HepG2 (cell line): Measurements from ENCODE around the gene CAPN9. TPM values are rescaled to one million over a fixed set of nuclear protein-coding genes. Genes with fewer than 3 reads are reported as not detected.

ENCODE experiments used
- CSRNP2 ChIP-seq: sonication (generic); formaldehyde crosslinking; conservative IDR thresholded peaks from 2 replicates; pipeline ENCODE4 v1.8.0; 2022; ENCODE audit warnings: low read depth, missing genetic modification reagents
- IRF9 ChIP-seq: sonication (generic); formaldehyde crosslinking; IDR thresholded peaks from 2 replicates; pipeline ENCODE4 v1.8.0; 2022; ENCODE audit warnings: missing genetic modification reagents, mild to moderate bottlenecking, borderline replicate concordance
- KDM6A ChIP-seq: IDR thresholded peaks from 2 replicates; pipeline ENCODE4 v1.6.1; 2016; ENCODE audit warnings: low read depth
- MATR3 ChIP-seq: sonication (generic); formaldehyde crosslinking; IDR thresholded peaks from 2 replicates; pipeline ENCODE4 v1.4.0; 2020; ENCODE audit warnings: missing genetic modification reagents
- MYPOP ChIP-seq: sonication (generic); formaldehyde crosslinking; IDR thresholded peaks from 2 replicates; pipeline ENCODE4 v1.8.1; 2023; ENCODE audit warnings: mild to moderate bottlenecking, moderate library complexity, missing genetic modification reagents
- NAIF1 ChIP-seq: sonication (generic); formaldehyde crosslinking; IDR thresholded peaks from 2 replicates; pipeline ENCODE4 v1.5.0; 2020; ENCODE audit warnings: mild to moderate bottlenecking, missing genetic modification reagents, borderline replicate concordance
- NFKB2 ChIP-seq: sonication (generic); formaldehyde crosslinking; IDR thresholded peaks from 2 replicates; pipeline ENCODE4 v1.4.0; 2020; ENCODE audit warnings: missing genetic modification reagents, borderline replicate concordance
- SCMH1 ChIP-seq: sonication (generic); formaldehyde crosslinking; IDR thresholded peaks from 2 replicates; pipeline ENCODE4 v1.9.0; 2021; ENCODE audit warnings: missing genetic modification reagents, mild to moderate bottlenecking, borderline replicate concordance
- SPEN ChIP-seq: sonication (generic); formaldehyde crosslinking; IDR thresholded peaks from 2 replicates; pipeline ENCODE4 v1.5.1; 2020; ENCODE audit warnings: low read depth, mild to moderate bottlenecking, missing genetic modification reagents
- SRF ChIP-seq: IDR thresholded peaks from 2 replicates; pipeline ENCODE4 v1.6.1; 2011; ENCODE audit warnings: mild to moderate bottlenecking, low read depth, low read length, moderate library complexity
- ZBTB33 ChIP-seq: sonication (generic); formaldehyde crosslinking; IDR thresholded peaks from 2 replicates; pipeline ENCODE4 v1.4.0; 2020; ENCODE audit warnings: missing genetic modification reagents
- ZNF326 ChIP-seq: sonication (generic); formaldehyde crosslinking; IDR thresholded peaks from 2 replicates; pipeline ENCODE4 v1.4.0; 2020; ENCODE audit warnings: missing genetic modification reagents, borderline replicate concordance
- ZNF33A ChIP-seq: sonication (generic); formaldehyde crosslinking; IDR thresholded peaks from 2 replicates; pipeline ENCODE4 v1.5.1; 2020; ENCODE audit warnings: missing genetic modification reagents, mild to moderate bottlenecking, moderate library complexity, borderline replicate concordance
- ZNF557 ChIP-seq: sonication (generic); formaldehyde crosslinking; IDR thresholded peaks from 2 replicates; pipeline ENCODE4 v1.4.0; 2020; ENCODE audit warnings: missing genetic modification reagents
- ZNF850 ChIP-seq: sonication (generic); formaldehyde crosslinking; conservative IDR thresholded peaks from 2 replicates; pipeline ENCODE4 v1.9.0; 2021; ENCODE audit warnings: mild to moderate bottlenecking, missing genetic modification reagents
- ZSCAN21 ChIP-seq: sonication (generic); formaldehyde crosslinking; IDR thresholded peaks from 2 replicates; pipeline ENCODE4 v1.8.0; 2022; ENCODE audit warnings: mild to moderate bottlenecking, missing genetic modification reagents, moderate library complexity, borderline replicate concordance
- polyA plus RNA-seq, 8 experiments: library from polyadenylated mRNA; depleted of rRNA in 3 of 8; stranded (reverse) in 7 of 8; unstranded in 1 of 8; fragments of >200 nt; fragmentation: Illumina TruSeq in 4 of 8; extraction: Trizol in 4 of 8; gene quantifications; 2 replicates each; pipeline versions ENCODE4 v1.2.1 to v1.2.3, GENCODE V29; 2011 to 2016; ENCODE audit warnings: low read depth in 4 of 8, missing spikeins in 1 of 8, mixed read lengths in 1 of 8; ENCODE audit not compliant: insufficient read depth in 1 of 8
- total RNA-seq, 5 experiments: library from RNA; depleted of rRNA; stranded (reverse); fragments of >200 nt; fragmentation: Illumina TruSeq; extraction: Trizol; gene quantifications; 2 replicates each; pipeline ENCODE4 v1.2.3, GENCODE V29; 2016; ENCODE audit warnings: low read depth in 1 of 5
- TF ChIP-seq, protein P1 (sequence below), 2 experiments: IDR thresholded peaks; 2 replicates each; pipeline ENCODE4 v1.6.1; 2011 to 2012; ENCODE audit warnings: low read length in 2 of 2, borderline replicate concordance in 1 of 2, low read depth in 1 of 2, mild to moderate bottlenecking in 1 of 2, moderate library complexity in 1 of 2
- TF ChIP-seq, protein P2 (sequence below): sonication (generic); formaldehyde crosslinking; IDR thresholded peaks from 2 replicates; pipeline ENCODE4 v1.4.0; 2020; ENCODE audit warnings: mild to moderate bottlenecking, missing genetic modification reagents

CAPN9 gene
- total and polyA plus RNA-seq, 2 of the 13 experiments (the other 11 are each of a cell fraction or from before 2014, with no cell fraction given), result 0.04 to 0.31 TPM

GRCh38 chr1:230725256-230726012 lies 21.8 kb upstream of the CAPN9 start (continued):
- TF ChIP-seq ZNF557 (CRISPR knock-in tag) (no peak), SPEN (CRISPR knock-in tag) (no peak), NFKB2 (no peak), SRF (no peak), NAIF1 (CRISPR knock-in tag) (no peak), MYPOP (CRISPR knock-in tag) (no peak), ZSCAN21 (CRISPR knock-in tag) (no peak), SCMH1 (CRISPR knock-in tag) (no peak), ZNF326 (CRISPR knock-in tag) (no peak), CSRNP2 (CRISPR knock-in tag) (no peak), ZNF33A (CRISPR knock-in tag) (no peak), ZNF850 (CRISPR knock-in tag) (no peak), KDM6A (CRISPR knock-in tag) (peak; percentile 50; the same call in 1 of the 2 replicates), MATR3 (CRISPR knock-in tag) (no peak), ZBTB33 (no peak), IRF9 (CRISPR knock-in tag) (no peak)
- TF ChIP-seq, protein P1, sequence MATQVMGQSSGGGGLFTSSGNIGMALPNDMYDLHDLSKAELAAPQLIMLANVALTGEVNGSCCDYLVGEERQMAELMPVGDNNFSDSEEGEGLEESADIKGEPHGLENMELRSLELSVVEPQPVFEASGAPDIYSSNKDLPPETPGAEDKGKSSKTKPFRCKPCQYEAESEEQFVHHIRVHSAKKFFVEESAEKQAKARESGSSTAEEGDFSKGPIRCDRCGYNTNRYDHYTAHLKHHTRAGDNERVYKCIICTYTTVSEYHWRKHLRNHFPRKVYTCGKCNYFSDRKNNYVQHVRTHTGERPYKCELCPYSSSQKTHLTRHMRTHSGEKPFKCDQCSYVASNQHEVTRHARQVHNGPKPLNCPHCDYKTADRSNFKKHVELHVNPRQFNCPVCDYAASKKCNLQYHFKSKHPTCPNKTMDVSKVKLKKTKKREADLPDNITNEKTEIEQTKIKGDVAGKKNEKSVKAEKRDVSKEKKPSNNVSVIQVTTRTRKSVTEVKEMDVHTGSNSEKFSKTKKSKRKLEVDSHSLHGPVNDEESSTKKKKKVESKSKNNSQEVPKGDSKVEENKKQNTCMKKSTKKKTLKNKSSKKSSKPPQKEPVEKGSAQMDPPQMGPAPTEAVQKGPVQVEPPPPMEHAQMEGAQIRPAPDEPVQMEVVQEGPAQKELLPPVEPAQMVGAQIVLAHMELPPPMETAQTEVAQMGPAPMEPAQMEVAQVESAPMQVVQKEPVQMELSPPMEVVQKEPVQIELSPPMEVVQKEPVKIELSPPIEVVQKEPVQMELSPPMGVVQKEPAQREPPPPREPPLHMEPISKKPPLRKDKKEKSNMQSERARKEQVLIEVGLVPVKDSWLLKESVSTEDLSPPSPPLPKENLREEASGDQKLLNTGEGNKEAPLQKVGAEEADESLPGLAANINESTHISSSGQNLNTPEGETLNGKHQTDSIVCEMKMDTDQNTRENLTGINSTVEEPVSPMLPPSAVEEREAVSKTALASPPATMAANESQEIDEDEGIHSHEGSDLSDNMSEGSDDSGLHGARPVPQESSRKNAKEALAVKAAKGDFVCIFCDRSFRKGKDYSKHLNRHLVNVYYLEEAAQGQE (IDR thresholded peaks at IDR 0.05; ENCODE audit: borderline replicate concordance in 1 of 2, low read depth in 1 of 2, low read length in 2 of 2), result 0 out of 4 replicates have a peak, but pooled peaks of 1 of the 2 experiments have one; percentile 33
- TF ChIP-seq, protein P2, sequence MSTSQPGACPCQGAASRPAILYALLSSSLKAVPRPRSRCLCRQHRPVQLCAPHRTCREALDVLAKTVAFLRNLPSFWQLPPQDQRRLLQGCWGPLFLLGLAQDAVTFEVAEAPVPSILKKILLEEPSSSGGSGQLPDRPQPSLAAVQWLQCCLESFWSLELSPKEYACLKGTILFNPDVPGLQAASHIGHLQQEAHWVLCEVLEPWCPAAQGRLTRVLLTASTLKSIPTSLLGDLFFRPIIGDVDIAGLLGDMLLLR (CRISPR knock-in tag), result no peak
